NCI-H82 treated with DMSO at 0.1 percent for 48 hours (cell line): Measurements from ENCODE around the gene SFTPA1.
"Not testable (repeated sequence)": the region's sequence is repeated elsewhere in the genome, so short reads cannot be mapped to it uniquely, and the experiment has no call there.

Experiments
- DNase-seq: peaks from one replicate; lab custom pipeline; 2025; ENCODE audit not compliant: unreplicated experiment; lab: John Stamatoyannopoulos, UW

SFTPA1 gene

DNA sequence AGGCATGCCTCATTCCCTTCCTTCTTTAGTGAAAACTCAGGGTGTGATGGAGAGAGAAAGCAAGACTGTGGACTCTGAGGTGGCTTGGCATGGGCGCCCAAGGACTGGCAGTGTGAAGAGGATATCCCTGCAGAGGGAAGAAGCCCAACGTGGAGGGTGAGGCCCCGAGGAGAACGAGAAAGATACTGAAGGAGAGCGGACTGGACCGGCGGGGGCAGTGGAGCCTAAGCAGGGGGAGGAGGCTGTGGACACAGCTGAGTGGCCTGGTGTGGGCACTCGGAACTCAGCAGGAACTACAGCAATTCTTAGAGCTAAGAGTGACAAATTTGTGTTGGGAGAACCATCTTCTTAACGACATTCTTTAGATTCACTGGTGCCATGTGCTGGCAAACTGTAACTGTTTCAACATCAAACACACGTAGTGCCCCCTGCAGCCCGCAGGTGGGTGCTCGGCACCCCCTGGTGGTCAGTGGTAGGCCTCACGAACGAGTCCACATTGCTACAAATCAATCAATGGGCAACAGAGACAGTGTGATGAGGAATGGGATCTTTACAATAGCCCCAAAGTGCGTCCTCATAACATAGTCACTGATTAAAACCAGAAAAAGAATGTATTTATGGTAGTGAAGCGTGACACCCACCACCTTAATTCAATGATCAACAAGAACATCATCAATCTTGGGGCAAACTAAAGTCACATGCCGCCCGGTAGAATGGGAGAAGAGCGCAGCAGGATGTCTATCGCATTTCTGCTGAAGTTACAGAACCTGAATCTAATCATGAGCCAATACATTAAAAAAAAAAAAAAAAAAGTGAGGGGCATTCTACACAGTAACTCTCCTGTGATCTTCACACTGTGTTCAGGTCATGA is 2.0 kb upstream of the SFTPA1 start:
- no peak for DNase-seq

DNA sequence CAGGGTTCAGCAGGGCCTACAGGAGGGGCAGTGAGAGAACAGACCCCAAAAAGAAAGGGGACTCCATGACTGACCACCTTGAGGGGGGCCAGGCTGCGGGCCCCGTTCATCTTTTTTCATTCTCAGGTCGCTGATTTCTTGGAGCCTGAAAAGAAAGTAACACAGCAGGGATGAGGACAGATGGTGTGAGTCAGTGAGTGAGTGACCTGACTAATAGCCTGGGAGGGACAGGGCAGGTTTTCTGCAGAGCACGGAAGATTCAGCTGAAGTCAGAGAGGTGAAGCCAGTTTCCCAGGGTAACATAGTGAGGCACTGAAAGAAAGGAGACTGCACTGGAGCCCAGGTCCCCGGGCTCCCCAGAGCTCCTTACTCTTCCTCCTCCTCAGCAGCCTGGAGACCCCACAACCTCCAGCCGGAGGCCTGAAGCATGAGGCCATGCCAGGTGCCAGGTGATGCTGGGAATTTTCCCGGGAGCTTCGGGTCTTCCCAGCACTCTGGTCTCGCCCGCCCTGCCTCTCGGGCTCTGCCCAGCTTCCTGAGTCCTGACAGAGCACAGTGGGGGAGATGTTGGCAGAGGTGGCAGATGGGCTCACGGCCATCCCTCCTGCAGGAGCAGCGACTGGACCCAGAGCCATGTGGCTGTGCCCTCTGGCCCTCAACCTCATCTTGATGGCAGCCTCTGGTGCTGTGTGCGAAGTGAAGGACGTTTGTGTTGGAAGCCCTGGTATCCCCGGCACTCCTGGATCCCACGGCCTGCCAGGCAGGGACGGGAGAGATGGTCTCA is 646 bp downstream of the SFTPA1 start:
- DNase-seq = not testable (repeated sequence)

DNA sequence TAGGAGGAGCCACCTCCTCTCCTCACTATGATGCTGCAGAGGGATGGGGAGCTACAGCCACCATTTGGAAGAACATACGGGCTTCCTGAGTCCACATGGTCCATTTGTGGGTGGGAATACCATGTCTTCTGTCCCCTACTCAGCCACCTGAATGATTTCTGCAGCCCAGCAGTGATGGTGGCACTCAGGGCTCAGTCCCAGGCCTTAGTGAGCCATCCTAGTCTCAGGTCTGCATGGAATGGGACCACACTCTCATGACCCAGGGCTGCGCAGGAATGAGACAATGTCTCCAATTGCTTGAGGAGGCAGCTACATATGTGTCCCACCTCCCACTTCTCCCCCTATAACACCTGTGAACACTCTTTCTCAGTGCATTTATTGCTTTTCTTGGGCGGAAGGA is 4.8 kb downstream of the SFTPA1 start:
- DNase-seq = no peak

DNA sequence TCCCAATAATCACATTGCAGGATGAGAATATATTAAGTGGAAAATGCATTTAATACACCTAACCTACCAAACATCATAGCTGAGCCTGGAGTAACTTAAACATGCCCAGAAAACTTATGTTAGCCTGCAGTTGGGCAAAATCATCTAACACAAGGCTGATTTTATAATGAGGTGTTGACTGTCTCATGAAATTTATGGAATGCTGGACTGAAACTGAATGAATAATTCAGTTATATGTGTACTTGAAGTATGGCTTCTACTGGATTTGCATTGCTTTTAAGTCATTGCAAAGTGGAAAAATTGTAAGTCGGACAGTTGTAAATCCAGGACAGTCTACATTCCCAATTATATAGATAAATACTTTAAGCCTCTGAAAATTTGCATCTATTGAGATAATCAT is 5.4 kb downstream of the SFTPA1 start:
- DNase-seq = no peak

DNA sequence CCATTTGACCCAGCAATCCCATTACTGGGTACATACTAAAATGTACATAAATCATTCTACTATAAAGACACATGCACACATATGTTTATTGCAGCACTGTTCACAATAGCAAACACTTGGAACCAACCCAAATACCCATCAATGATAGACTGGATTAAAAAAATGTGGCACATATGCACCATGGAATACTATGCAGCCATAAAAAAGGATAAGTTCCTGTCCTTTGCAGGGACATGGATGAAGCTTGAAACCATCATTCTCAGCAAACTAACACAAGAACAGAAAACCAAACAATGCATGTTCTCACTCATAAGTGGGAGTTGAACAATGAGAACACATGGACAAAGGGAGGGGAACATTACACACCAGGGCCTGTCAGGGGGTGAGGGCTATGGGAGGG is 12.9 kb downstream of the SFTPA1 start:
- not testable (repeated sequence) for DNase-seq

DNA sequence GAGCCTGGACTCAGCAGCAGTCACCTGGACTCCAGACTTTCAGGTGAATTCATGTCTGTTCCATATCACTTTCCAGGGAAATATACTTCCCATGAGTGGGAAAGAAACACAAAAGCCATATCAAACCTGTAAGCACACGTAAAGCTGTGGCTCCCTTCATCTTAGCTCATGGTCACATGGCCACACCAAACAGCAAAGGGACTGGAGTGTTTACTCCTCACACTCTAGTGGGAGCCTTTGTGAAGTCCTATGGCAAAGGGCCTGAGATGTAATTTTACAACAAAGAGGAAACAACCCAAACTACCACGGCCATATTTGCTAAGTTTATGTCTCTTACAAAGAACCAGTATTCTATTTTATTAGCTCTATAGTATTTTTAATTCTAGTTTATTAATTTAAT is 16.3 kb downstream of the SFTPA1 start:
- no peak for DNase-seq

DNA sequence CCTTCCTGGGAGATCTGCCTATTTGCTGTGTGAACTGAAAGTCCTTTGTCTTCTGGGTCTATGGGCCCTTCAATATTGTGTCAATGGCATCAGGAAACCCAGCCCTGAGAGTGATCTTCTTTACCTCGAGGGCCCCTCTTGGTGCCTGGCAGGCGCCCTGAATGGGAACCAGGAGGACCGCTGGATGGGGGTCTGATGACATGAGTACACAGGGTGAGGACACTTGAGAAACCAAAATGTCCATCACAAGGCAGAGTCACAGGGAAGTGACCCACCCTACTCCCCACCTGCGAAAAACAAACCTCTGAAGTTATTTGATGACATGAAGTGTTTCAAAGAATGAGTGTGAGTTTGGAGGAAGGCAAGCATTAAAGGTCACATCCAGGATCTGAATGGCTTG is 17.3 kb downstream of the SFTPA1 start:
- no peak for DNase-seq

DNA sequence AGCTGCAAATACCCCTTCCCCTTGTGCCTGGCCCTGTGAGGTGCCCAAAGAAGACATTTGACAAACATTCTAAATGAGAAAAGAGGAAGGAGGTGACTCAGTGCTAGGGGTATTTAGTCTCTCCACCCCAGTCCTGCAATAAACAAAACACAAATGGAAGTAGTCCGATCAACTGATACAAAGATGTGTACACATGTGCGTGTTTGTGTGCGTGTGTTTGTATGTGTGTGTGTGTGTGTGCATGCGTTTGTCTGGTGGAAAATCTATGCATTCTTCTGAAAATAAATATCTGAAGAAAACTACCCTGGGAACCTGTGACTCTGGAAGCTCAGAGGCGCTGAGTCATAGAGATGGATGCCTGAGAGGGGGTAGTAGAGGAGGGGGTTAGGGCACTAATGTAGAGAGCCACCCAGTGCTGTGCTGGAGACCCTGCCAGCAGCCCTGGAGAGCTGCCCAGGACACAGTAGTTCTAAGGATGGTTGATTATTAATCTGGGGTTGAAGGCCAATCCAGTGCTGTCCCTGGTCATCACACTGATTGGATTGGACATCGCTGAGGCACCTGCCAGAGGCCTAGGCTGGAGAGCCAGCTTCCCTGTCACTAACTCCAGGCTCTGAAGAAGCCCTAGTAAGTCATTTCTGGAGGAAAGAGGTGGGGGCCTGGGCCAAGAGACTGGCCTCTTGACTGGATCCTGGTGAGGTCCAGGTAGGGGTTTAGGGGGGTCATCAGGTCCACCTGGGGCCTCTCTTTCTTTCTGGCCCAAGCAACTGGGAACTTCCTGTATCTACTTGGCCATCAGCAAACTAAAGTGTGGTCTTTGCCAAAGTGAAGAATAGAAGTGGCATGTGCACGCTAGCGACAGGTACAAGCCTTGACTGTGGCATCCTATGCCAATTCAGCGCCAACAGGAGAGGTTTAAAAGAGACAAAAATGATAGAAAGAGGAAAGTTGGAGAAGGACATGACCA is 18.5 kb downstream of the SFTPA1 start:
- no peak for DNase-seq

DNA sequence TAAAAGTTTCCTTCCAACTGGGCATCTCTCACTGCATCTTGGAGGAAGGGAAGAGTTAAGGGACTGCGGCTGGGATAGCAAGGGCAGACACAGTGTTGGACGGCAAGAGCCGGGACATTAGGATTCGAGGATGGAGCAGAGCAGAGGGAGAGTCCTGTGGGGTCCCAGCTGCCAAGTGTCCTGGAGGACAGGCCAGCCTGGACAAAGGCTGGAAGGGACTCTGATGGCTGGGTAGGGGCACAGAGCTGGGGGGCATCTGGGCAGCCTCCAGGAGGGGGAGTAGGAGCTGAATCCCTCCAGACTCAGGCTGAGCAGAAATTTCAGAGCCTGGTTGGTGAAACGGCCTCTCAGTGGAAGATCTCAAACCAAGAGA is 19.2 kb downstream of the SFTPA1 start:
- DNase-seq = no peak

DNA sequence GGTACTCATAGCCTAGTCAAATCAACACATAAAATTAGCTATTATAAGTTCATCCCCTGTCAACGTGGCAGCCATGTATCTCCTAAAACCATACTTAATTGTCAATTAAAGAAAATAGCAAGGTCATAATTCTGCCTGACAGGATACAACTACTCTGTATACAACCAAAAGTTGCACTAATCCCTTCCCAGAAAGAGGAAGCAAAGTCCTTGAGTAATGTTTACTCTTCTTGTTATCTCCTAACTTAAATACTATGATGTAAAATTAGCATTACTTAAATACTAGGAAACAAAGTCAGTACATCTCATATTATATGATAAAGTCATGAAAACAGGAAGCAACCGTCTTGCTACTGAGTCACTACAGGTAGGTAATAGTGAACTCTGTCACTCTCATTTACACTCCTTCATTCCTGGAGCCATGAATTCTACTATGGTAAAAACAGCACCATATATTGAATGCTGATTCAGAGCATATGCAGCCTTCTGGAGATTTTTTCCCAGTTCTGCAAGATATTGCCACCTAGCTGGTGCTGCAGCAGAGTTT is 26.0 kb downstream of the SFTPA1 start:
- DNase-seq = not testable (repeated sequence)

DNA sequence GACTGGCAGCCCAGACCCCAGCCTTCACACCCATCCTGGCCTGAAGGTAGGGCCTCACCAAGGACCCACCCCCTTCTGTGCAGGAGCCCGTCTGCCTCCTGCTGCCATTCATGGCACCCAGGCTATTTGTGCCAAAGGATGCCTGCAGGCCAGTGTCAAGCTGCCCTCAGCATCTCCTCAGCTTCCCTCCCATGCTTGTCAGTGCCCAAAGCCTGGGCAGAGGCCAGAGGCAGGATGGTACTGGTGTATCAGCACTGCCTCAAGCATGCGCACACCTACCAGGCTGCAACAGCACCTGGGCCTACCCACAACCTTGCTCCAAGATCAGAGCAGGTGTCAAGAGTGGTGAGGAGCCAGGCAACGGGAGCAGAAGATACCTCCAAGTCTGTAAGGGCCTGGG is 27.6 kb downstream of the SFTPA1 start:
- no peak for DNase-seq

DNA sequence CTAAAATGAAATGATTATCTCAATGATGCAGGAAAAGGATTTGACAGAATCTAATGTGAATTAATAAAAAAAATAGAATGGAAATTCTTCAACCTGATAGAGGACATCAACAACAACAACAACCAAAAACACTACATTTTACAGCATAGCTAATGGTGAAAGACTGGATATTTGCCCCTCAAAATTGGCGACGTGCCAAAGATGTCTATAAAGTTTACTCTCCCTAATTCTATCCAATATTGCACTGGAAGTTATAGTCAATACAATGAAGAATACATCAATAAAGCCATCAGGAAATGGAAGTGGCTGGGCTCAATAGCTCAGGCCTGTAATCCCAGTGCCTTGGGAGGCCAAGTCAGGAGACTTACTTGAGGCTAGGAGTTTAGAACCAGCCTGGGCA is 42.0 kb downstream of the SFTPA1 start:
- not testable (repeated sequence) for DNase-seq

DNA sequence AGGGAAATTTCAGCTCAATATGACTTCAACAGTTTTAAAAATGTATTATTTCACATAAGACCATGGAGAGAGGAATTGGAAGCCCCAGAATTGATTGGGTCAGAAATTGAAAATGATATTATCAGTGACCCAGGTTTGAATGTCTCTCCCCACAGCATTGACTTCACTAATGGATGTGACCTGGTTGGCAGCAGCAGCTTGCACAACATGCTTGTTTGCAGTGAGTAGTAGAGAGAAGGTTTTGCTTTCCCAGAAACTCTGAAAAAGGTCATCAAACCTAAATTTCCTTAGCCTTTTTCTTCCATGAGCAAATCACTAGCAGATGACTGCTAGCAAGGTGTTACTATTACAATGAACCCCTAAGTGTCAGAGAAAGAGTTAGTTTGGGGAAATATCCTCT is 52.5 kb downstream of the SFTPA1 start:
- DNase-seq = not testable (repeated sequence)

DNA sequence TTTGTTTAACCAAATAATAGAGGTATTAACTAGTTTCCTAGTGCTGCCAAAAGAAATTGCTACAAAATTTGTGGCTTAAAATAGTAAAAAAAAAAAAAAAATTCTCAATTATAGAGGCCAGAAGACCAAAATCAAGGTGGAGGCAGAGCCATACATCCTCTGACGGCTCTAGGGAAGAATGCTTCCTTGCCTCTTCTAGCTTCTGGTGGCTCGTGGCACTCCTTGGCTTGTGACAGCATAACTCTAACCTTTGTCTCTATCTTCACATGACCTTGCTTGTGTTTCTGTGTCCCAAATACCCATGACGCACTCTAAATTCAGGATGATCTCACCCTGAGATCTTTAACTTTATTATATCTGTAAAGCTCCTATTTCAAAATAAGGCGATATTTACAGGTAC is 53.9 kb downstream of the SFTPA1 start:
- not testable (repeated sequence) for DNase-seq
